A673 (cell line): ENCODE measurements around the gene RGS3. TPM values are rescaled to one million over a fixed set of nuclear protein-coding genes. Genes with fewer than 3 reads are reported as not detected.

Source experiments
- BruUV-seq: library from RNA; stranded (reverse); fragments of 400-500 nt; replicated peaks from 2 replicates; lab custom pipeline; 2021; lab: Mats Ljungman, UMichigan
- CTCF ChIA-PET: fragments of 300-600 bp; sonication (Branson Sonifier 250); formaldehyde crosslinking; loops from one replicate; lab custom pipeline; 2022; ENCODE audit warnings: antibody characterized with exemption; lab: Charles Lee
- POLR2A ChIA-PET: fragments of 300-600 bp; sonication (Branson Sonifier 250); formaldehyde crosslinking; loops from one replicate; lab custom pipeline; 2022; ENCODE audit warnings: antibody characterized with exemption; ENCODE audit not compliant: low non-redundant PET; lab: Charles Lee
- DNase-seq: peaks from one replicate; pipeline ENCODE4 v3.0.0-alpha.2; 2015; ENCODE audit warnings: low spot score
- H3K27ac ChIP-seq: fragments of 200-600 bp; sonication (generic); 2 replicates; pipeline ENCODE4 v1.5.1; 2016; ENCODE audit warnings: mixed run types, low read depth, mild to moderate bottlenecking, mixed read lengths, antibody characterized with exemption, low read length; ENCODE audit not compliant: poor library complexity, severe bottlenecking
- H3K27me3 ChIP-seq: fragments of 200-600 bp; sonication (generic); replicated peaks from 2 replicates; pipeline ENCODE4 v1.6.1; 2017; ENCODE audit warnings: mixed run types, low read depth, mild to moderate bottlenecking, mixed read lengths, antibody characterized with exemption, low read length; ENCODE audit not compliant: insufficient read depth, poor library complexity
- H3K36me3 ChIP-seq: fragments of 200-600 bp; sonication (generic); 2 replicates; pipeline ENCODE4 v1.6.1; 2016; ENCODE audit warnings: mixed run types, mild to moderate bottlenecking, mixed read lengths, antibody characterized with exemption, low read length; ENCODE audit not compliant: insufficient read depth, poor library complexity, severe bottlenecking
- H3K4me1 ChIP-seq: fragments of 200-600 bp; sonication (generic); 2 replicates; pipeline ENCODE4 v1.6.1; 2017; ENCODE audit warnings: mixed run types, mild to moderate bottlenecking, mixed read lengths, antibody characterized with exemption, low read length; ENCODE audit not compliant: insufficient read depth, poor library complexity, severe bottlenecking
- H3K4me3 ChIP-seq: fragments of 200-600 bp; sonication (generic); 2 replicates; pipeline ENCODE4 v1.5.1; 2016; ENCODE audit warnings: low read depth, mixed run types, mild to moderate bottlenecking, mixed read lengths, low read length; ENCODE audit not compliant: poor library complexity, severe bottlenecking
- H3K9me3 ChIP-seq: fragments of 200-600 bp; sonication (generic); 2 replicates; pipeline ENCODE4 v1.6.1; 2016; ENCODE audit warnings: mixed run types, low read depth, mild to moderate bottlenecking, mixed read lengths, antibody characterized with exemption, low read length; ENCODE audit not compliant: poor library complexity, severe bottlenecking
- CTCF ChIP-seq: fragments of 300-800, 200-600 bp; sonication (generic); conservative IDR thresholded peaks from 2 replicates; pipeline ENCODE4 v1.5.1; 2017; ENCODE audit warnings: low read depth, mild to moderate bottlenecking, antibody characterized with exemption, low read length, moderate library complexity, mixed read lengths
- EZH2 ChIP-seq: fragments of 200-600 bp; sonication (generic); IDR thresholded peaks from 2 replicates; pipeline ENCODE4 v1.6.1; 2017; ENCODE audit warnings: borderline replicate concordance, low read depth, mild to moderate bottlenecking, mixed read lengths, antibody characterized with exemption, low read length; ENCODE audit not compliant: poor library complexity, severe bottlenecking
- intact Hi-C: fragments of 100-400 bp; cut with micrococcal nuclease; formaldehyde crosslinking; loops from one replicate; pipeline ENCODE4 v1.10.0; 2022; ENCODE audit not compliant: unreplicated experiment
- total RNA-seq: library from RNA; stranded (reverse); gene quantifications from 2 replicates; pipeline ENCODE4 v1.2.3, GENCODE V29; 2021

RGS3 gene
- total RNA-seq, 1 experiment from 2014 or later = 19.2 TPM

- Histone ChIP-seq H3K36me3 (no peaks in the 10 kb centered on the region), H3K4me3 (no peak overlapping the region), H3K4me1 (no peaks in the 10 kb centered on the region), H3K27me3 (no peaks in the 10 kb centered on the region), H3K9me3 (no peaks in the 10 kb centered on the region), H3K27ac (no peak overlapping the region)
- POLR2A ChIA-PET = interaction anchor here (0.7 kb wide), 1 partner anchor 211 kb away, joined by 4 read pairs; no protein-coding TSS in a partner anchor
- DNase-seq = peak; percentile 65
- CTCF ChIA-PET = interaction anchor here (0.7 to 2.2 kb wide), 10 partner anchors 46 to 235 kb away, joined by 3 to 41 read pairs (median 6); no protein-coding TSS in a partner anchor
- TF ChIP-seq EZH2 = no peak
- TF ChIP-seq CTCF = peak; percentile 71
- intact Hi-C loops = loop anchor here (2.0 kb wide), 2 partner anchors 144 to 212 kb away; no protein-coding TSS in a partner anchor
- no TSS peak for BruUV-seq
Observed at GRCh38 chr9:113446323-113446740, 17.2 kb upstream of the RGS3 start.

GRCh38 chr9:113449376-113449775 is 14.2 kb upstream of the RGS3 start:
- ChIA-PET CTCF (no interaction called here), POLR2A (no interaction called here)
- no peaks in the 10 kb centered on the region for H3K9me3 ChIP-seq
- H3K36me3 ChIP-seq = no peaks in the 10 kb centered on the region
- DNase-seq = no peak
- H3K4me1 ChIP-seq = no peaks in the 10 kb centered on the region
- H3K27ac ChIP-seq = no peak overlapping the region
- H3K4me3 ChIP-seq = no peak overlapping the region
- intact Hi-C loops = no loop called here
- no TSS peak for BruUV-seq
- H3K27me3 ChIP-seq = no peaks in the 10 kb centered on the region
- TF ChIP-seq CTCF = no peak
- TF ChIP-seq EZH2 = no peak

- no peaks in the 10 kb centered on the region for H3K27me3 ChIP-seq
- H3K9me3 ChIP-seq = no peaks in the 10 kb centered on the region
- no peak for DNase-seq
- peaks cover 9% of the 10 kb centered on the region for H3K4me1 ChIP-seq
- intact Hi-C loops = no loop called here
- no peak overlapping the region for H3K27ac ChIP-seq
- POLR2A ChIA-PET = interaction anchor here (0.6 kb wide), 1 partner anchor 113 kb away, joined by 3 read pairs; no protein-coding TSS in a partner anchor
- CTCF ChIA-PET = interaction anchor here (1.0 kb wide), 1 partner anchor 27 kb away, joined by 4 read pairs; no protein-coding TSS in a partner anchor
- no TSS peak for BruUV-seq
- no peaks in the 10 kb centered on the region for H3K36me3 ChIP-seq
- H3K4me3 ChIP-seq = no peak overlapping the region
- TF ChIP-seq CTCF (no peak), EZH2 (no peak)
Observed at GRCh38 chr9:113452113-113452605, 11.4 kb upstream of the RGS3 start.
